ENCODE data around the gene PCNT. TPM values are rescaled to one million over a fixed set of nuclear protein-coding genes. Genes with fewer than 3 reads are reported as not detected.

The PCNT gene
- total and polyA plus RNA-seq, 10 of the 15 experiments (the other 5 are each of a cell fraction or from before 2014, with no cell fraction given), result 2.9 to 39.6 (median 20.5) TPM

DNA sequence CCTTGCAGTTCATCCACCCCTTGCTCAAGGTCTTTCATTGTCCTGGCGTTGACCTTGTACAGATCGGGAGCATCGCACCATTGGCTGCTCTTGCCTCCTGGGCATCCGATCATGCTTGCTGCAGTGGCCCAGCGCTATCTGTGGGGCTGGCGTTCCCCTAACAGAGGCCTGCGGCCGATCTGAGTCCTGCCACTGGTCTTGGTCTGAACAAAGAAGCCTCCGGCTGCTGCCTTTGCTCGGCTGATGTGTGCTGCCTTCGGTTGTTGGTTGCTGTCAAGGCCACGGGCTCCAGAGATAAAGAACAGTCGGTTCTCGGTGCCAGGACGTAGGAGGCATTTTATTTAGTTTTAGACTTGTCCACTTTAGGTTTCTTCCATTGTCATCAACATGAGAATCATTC is 39.0 kb downstream of the PCNT start:
- H3K9me3 ChIP-seq (replicated peaks; ENCODE audit: control insufficient read depth, insufficient read depth, low read length), result no peaks in the 10 kb centered on the region
- peaks cover 16 to 25% of the 10 kb centered on the region in 2 experiments for H3K36me3 ChIP-seq (ENCODE audit: control insufficient read depth in 2 of 2, insufficient read depth in 2 of 2, low read length in 1 of 2)
- RAD21 ChIA-PET (ENCODE audit: unreplicated experiment), result no interaction called here
- SMC1A ChIA-PET (ENCODE audit: uncharacterized antibody, unreplicated experiment), result no interaction called here
- FAIRE-seq, result no peak
- no peak overlapping the region for H3K9ac ChIP-seq (ENCODE audit: control insufficient read depth, insufficient read depth, low read length)
- H3K4me2 ChIP-seq (ENCODE audit: control insufficient read depth, insufficient read depth), result no peak overlapping the region
- ATAC-seq, result no peak
- no peaks in the 10 kb centered on the region for H3K79me2 ChIP-seq (ENCODE audit: control insufficient read depth, insufficient read depth, low read length)
- TF ChIP-seq, protein P1, sequence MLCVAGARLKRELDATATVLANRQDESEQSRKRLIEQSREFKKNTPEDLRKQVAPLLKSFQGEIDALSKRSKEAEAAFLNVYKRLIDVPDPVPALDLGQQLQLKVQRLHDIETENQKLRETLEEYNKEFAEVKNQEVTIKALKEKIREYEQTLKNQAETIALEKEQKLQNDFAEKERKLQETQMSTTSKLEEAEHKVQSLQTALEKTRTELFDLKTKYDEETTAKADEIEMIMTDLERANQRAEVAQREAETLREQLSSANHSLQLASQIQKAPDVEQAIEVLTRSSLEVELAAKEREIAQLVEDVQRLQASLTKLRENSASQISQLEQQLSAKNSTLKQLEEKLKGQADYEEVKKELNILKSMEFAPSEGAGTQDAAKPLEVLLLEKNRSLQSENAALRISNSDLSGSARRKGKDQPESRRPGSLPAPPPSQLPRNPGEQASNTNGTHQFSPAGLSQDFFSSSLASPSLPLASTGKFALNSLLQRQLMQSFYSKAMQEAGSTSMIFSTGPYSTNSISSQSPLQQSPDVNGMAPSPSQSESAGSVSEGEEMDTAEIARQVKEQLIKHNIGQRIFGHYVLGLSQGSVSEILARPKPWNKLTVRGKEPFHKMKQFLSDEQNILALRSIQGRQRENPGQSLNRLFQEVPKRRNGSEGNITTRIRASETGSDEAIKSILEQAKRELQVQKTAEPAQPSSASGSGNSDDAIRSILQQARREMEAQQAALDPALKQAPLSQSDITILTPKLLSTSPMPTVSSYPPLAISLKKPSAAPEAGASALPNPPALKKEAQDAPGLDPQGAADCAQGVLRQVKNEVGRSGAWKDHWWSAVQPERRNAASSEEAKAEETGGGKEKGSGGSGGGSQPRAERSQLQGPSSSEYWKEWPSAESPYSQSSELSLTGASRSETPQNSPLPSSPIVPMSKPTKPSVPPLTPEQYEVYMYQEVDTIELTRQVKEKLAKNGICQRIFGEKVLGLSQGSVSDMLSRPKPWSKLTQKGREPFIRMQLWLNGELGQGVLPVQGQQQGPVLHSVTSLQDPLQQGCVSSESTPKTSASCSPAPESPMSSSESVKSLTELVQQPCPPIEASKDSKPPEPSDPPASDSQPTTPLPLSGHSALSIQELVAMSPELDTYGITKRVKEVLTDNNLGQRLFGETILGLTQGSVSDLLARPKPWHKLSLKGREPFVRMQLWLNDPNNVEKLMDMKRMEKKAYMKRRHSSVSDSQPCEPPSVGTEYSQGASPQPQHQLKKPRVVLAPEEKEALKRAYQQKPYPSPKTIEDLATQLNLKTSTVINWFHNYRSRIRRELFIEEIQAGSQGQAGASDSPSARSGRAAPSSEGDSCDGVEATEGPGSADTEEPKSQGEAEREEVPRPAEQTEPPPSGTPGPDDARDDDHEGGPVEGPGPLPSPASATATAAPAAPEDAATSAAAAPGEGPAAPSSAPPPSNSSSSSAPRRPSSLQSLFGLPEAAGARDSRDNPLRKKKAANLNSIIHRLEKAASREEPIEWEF (IDR thresholded peaks at IDR 0.05; ENCODE audit: insufficient replicate concordance, low read depth, low read length), result no peak
- no peak for TF ChIP-seq ZNF622 (IDR thresholded peaks at IDR 0.05)
- TF ChIP-seq BCL11A (IDR thresholded peaks at IDR 0.05; ENCODE audit: low read depth, low read length), result no peak
- TF ChIP-seq TCF12 (IDR thresholded peaks at IDR 0.05; ENCODE audit: low read depth, low read length), result no peak
- TF ChIP-seq NR2C1 (IDR thresholded peaks at IDR 0.05), result no peak
- no peak for TF ChIP-seq ATF3 (IDR thresholded peaks at IDR 0.05; ENCODE audit: borderline replicate concordance, extremely low read depth, low read depth, low read length)
- TF ChIP-seq RAD51 (IDR thresholded peaks at IDR 0.05), result no peak
- TF ChIP-seq EP300 (IDR thresholded peaks at IDR 0.05; ENCODE audit: borderline replicate concordance in 1 of 2, control insufficient read depth in 1 of 2, low read depth in 2 of 2, low read length in 2 of 2), result no peak
- TF ChIP-seq ZNF217 (IDR thresholded peaks at IDR 0.05), result no peak
- TF ChIP-seq ATF7 (IDR thresholded peaks at IDR 0.05; ENCODE audit: low read depth), result no peak
- TF ChIP-seq IRF5 (IDR thresholded peaks at IDR 0.05; ENCODE audit: borderline replicate concordance), result no peak
- no peak for TF ChIP-seq MYB (IDR thresholded peaks at IDR 0.05; ENCODE audit: borderline replicate concordance, low read depth, low read length)
- no peak for TF ChIP-seq ZNF274 (IDR thresholded peaks at IDR 0.05; ENCODE audit: insufficient read depth, insufficient read length)
- H3K27me3 ChIP-seq (replicated peaks in 1 of 2; ENCODE audit: control insufficient read depth in 2 of 2, insufficient read depth in 2 of 2, low read length in 1 of 2), result no peaks in the 10 kb centered on the region
- BruUV-seq (replicated peaks), result no TSS peak
- WGBS (ENCODE audit: insufficient coverage, insufficient replicate concordance, low lambda C conversion rate, missing lambda C conversion rate), result 89% methylated on average over 15 of the region's 15 CpGs
- H3K27ac ChIP-seq (ENCODE audit: control insufficient read depth, insufficient read depth), result no peak overlapping the region
- H2AFZ ChIP-seq (ENCODE audit: control insufficient read depth, low read depth, low read length), result no peak overlapping the region
- intact Hi-C loops (cut with micrococcal nuclease; ENCODE audit: unreplicated experiment), result no loop called here
- H3K4me3 ChIP-seq, result no peak overlapping the region
- in situ Hi-C loops (cut with MboI), result no loop called here
- H3K4me1 ChIP-seq (ENCODE audit: control insufficient read depth, insufficient read depth, low read length), result peaks cover 6% of the 10 kb centered on the region; the same call in 1 of the 2 replicates
- CTCF ChIA-PET, result no interaction called here
- H4K20me1 ChIP-seq (ENCODE audit: control insufficient read depth, insufficient read depth), result no peaks in the 10 kb centered on the region
- POLR2A ChIA-PET, result no interaction called here
- no peak for DNase-seq (ENCODE audit: low read depth, low spot score)
